Raji (cell line): ENCODE data around the gene ROCK1.

Source experiments
- POLR2A ChIP-seq: IDR thresholded peaks from 2 replicates; pipeline ENCODE4 v1.6.1; 2011; ENCODE audit warnings: low read depth, low read length, control low read depth; ENCODE audit not compliant: insufficient read depth

ROCK1 gene

GRCh38 chr18:21110713-21111345 lies 784 bp downstream of the ROCK1 start:
- TF ChIP-seq POLR2A: no peak; the same call in 1 of the 2 replicates

DNA sequence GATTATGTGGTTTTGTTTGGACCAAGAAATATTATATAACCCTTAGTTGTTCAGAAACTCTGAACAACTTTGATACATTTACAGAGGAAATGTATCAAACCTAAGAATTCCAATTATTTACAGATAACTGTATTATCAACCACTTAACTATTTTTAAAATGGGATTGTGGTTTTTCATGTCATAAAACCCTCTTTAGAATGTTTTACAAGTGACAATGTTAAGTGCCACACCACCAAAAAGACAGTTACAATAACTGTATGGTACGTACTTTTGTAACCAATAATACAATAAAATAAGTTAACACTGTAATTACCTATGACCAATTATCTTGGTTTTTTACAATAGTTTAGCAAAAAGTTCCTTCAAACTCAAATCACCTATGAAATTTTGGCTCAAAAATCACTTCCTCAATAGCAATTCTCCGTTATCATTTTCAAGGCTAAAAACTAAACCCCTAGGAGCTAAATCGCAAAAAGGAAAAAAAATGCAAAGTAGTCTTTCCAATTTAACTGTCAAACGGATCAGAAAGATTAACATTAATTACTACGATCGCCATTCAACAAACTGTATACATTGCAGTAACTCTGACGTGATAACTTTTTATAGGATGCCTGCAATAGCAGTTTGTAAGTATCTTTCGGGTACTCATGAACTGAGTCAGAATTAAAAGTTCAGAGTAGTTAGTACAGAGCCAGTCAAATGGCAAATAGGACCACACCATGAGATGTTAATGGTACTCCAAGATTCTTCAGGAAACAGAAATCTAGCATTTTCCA lies 1.5 kb downstream of the ROCK1 start:
- TF ChIP-seq POLR2A: no peak

DNA sequence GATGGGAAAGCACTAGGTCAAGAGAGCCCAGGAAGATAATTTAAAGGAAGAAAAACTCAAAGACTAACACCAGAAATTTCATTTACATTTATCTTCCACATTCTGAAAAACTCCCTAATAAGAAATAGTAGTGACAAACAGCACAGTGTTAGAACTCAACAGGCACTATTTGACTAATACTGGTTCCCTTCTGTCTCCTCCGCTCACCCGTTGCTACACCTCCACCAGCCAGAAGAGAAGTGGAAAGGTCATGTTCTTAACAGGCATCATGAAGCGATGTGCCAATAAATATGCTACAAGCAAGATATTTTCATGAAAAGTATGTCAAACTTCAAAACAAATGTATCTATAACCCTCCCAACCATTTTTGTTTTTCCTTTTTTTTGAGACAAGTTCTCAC lies 5.7 kb downstream of the ROCK1 start:
- no peak for TF ChIP-seq POLR2A

GRCh38 chr18:21101172-21101571 lies 10.4 kb downstream of the ROCK1 start:
- TF ChIP-seq POLR2A: no peak

DNA sequence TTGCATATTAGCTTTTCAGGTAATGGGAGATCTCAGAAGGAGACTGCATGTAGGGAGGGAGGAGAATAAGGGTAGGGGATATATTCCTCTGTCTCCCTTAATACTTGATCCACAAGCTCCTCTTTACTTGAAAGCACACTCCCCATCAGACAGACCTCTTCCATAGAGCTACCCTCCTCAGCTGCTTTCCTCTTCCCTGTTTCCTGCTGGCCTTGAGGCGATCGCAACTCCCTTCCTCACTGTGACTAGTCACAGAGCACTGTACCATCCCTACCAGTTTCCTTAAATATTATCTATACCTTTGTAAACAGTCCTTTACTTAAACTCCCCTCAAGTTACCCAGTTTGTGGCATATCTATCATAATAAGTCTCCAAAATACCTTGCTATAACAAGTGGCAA lies 10.9 kb downstream of the ROCK1 start:
- no peak for TF ChIP-seq POLR2A

DNA sequence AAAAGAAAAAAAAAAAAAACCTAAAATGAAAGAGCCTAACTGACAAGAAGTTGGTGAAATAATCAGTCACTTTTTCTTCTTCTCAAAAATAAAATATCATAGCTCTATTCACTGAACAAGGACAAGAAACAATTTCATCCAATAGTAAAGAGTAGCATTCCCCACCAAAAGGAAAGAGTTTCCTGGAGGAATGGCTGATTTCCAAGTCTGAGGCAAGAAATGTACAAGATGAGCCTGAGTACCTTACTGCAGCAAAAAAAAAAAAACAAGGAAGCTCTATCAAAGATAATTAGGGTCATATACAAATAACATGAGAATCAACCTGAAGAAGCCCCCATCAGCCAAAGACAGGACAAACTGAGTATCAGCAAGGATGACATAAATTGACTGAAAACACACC lies 11.5 kb downstream of the ROCK1 start:
- no peak for TF ChIP-seq POLR2A

DNA sequence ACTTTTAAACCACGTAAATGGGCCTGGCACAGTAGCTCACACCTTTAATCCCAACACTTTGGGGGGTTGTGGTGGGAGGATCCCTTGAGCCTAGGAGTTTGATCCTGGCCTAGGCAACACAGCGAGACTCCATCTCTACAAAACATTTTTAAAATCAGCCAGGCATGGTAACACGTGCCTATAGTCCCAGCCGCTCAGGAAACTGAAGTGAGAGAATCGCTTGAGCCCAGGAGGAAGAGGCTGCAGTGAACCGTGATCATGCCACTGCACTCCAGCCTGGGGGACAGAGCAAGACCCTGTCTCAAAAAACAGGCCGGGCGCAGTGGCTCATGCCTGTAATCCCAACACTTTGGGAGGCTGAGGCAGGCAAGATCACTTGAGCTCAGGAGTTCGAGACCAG lies 12.2 kb downstream of the ROCK1 start:
- TF ChIP-seq POLR2A: no peak

- no peak for TF ChIP-seq POLR2A
Measured at GRCh38 chr18:21096760-21097159, 14.9 kb downstream of the ROCK1 start.

DNA sequence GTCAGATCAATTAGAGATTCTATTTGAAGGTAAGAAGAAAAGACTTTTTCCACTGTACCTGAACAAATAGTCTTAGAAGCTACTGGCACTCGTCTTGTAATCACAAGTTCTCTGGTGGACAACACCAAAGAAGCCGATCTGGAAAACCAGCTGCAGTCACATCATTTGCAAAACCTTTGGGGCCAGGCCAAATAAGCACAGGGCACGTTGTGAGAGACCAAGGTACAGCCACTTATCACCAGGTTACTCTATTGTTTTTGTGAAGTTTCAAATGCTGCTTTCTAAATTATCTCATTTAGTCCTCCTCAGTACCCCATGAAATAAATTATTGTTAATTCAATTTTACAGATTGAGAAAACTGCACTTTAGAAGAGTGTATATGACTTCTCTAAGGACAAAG lies 18.5 kb downstream of the ROCK1 start:
- no peak for TF ChIP-seq POLR2A

GRCh38 chr18:21090680-21091079 lies 20.9 kb downstream of the ROCK1 start:
- no peak for TF ChIP-seq POLR2A

DNA sequence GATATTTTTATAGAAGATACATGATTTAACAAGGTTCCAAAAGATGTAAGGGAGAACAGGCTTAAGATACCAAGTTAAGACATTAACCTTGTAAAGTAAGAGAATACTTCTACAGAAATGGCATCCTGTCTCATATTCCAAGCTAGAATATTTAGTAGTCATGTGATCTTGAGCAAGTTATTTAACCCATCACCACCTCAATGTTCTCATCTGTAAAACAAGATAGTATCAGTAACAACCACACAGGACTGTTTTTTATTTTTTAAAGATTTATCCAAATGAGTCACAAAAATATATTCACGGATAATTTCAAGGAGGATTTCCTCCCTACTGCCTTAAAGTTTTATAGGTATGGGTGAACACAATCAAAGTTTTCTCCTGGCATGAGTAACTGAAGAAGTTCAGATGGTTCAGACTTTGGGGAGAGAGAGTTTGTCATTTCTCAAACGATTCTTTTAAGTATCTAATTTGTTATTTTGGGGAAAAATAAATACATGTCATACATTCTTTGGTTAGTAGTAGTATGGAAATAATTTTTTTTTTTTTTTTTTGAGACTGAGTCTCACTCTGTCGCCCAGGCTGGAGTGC lies 25.9 kb downstream of the ROCK1 start:
- TF ChIP-seq POLR2A: no peak

DNA sequence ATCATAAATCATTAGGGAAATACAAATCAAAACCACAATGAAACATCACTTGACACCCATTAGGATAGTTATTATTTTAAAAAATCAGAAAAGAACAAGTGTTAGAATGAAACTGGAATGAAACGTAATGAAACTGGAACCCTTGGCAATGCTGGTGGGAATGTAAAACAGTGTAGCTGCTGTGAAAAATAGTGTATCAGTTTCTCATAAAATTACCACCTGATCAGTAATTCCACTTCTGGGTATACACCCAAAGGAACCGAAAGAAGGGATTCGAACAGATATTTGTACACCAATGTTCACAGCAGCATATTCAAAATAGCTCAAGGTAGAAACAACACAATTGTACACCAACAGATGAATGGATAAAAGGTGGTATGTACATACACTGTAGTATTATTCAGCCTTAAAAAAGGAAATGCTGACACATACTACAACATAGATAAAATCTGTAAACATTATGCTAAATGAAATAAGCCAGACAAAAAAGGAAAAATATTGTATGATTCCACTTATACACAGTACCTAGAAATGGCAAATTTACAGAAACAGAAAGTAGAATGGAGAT lies 27.0 kb downstream of the ROCK1 start:
- TF ChIP-seq POLR2A: no peak

DNA sequence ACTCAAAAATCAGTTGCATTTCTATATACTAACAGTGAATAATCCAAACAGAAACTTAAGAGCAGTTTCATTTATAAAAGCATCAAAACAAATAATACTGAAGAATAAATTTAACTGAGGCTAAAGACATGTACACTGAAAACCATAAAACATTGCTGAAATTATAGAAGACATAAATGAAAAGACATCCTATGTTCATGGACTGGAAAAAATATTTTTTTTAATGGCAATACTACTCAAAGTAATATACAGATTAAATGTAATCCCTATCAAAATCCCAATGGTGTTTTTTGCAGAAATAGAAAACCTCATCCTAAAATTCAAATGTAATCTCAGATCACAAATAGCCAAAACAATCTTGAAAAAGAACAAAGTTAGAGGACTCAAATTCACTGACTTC lies 28.6 kb downstream of the ROCK1 start:
- no peak for TF ChIP-seq POLR2A

- no peak for TF ChIP-seq POLR2A
Measured at GRCh38 chr18:21081426-21081825, 30.2 kb downstream of the ROCK1 start.

GRCh38 chr18:21080576-21080975 lies 31.0 kb downstream of the ROCK1 start:
- TF ChIP-seq POLR2A: no peak

GRCh38 chr18:21074336-21075323 lies 37.0 kb downstream of the ROCK1 start:
- no peak for TF ChIP-seq POLR2A

DNA sequence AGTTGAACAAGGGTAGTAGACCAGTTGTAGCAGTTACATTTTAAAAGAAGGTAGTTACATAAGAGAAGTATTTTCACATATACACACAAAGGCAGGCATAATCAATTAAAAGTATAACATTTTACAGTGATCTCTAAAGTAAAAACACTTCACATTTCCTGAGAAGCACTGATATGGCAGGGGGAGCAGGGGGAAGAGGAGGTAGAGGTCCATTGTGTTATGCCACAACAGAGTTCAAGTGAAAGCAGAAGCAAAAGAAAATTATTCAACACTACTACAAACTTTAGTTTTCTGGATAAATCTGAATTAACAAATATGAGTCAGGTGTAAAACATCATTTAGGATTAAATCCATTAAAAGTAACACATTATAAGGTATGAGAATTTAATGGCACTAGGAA lies 38.4 kb downstream of the ROCK1 start:
- no peak for TF ChIP-seq POLR2A
